HG03196 (cell line): ENCODE data around the gene CD180.

ENCODE experiments used
- ATAC-seq: cut with Tn5 transposase; IDR thresholded peaks from one replicate; pipeline ENCODE4 v1.9.1; 2021; ENCODE audit not compliant: unreplicated experiment

The CD180 gene

GRCh38 chr5:67135381-67135984, 61.1 kb downstream of the CD180 start:
- no peak for ATAC-seq

GRCh38 chr5:67133776-67134175, 62.8 kb downstream of the CD180 start:
- ATAC-seq: no peak

- no peak for ATAC-seq
Observed at GRCh38 chr5:67133217-67133616, 63.4 kb downstream of the CD180 start.

GRCh38 chr5:67129768-67130167, 66.8 kb downstream of the CD180 start:
- ATAC-seq: no peak
